OCI-LY1 (cell line): Measurements from ENCODE around the gene KANTR.

Source experiments
- H2AFZ ChIP-seq: fragments of 200-600 bp; sonication (generic), shearing (Covaris generic); 2 replicates; pipeline ENCODE4 v1.6.0; 2014; ENCODE audit warnings: antibody characterized with exemption, mild to moderate bottlenecking, low read length
- H3F3A ChIP-seq: fragments of 200-600 bp; sonication (generic), shearing (Covaris generic); 2 replicates; pipeline ENCODE4 v1.6.0; 2014; ENCODE audit warnings: mild to moderate bottlenecking, antibody characterized with exemption, low read length, moderate library complexity; ENCODE audit not compliant: insufficient read depth
- H3K27ac ChIP-seq: fragments of 200-600 bp; sonication (generic); 2 replicates; pipeline ENCODE4 v1.5.1; 2014; ENCODE audit warnings: low read length, mixed run types, mild to moderate bottlenecking, low read depth; ENCODE audit not compliant: poor library complexity, severe bottlenecking
- H3K27me3 ChIP-seq: fragments of 200-600 bp; sonication (generic); 2 replicates; pipeline ENCODE4 v1.6.0; 2014; ENCODE audit warnings: antibody characterized with exemption, mild to moderate bottlenecking, low read length, moderate library complexity; ENCODE audit not compliant: insufficient read depth
- H3K36me3 ChIP-seq: fragments of 200-600 bp; sonication (generic); 2 replicates; pipeline ENCODE4 v1.6.1; 2014; ENCODE audit warnings: mild to moderate bottlenecking, antibody characterized with exemption, low read length, moderate library complexity, mixed read lengths; ENCODE audit not compliant: insufficient read depth
- H3K4me1 ChIP-seq: fragments of 200-600 bp; sonication (generic); 2 replicates; pipeline ENCODE4 v1.5.1; 2014; ENCODE audit warnings: mild to moderate bottlenecking, low read length, moderate library complexity; ENCODE audit not compliant: insufficient read depth, severe bottlenecking
- H3K4me2 ChIP-seq: fragments of 200-600 bp; sonication (generic), shearing (Covaris generic); 2 replicates; pipeline ENCODE4 v1.6.1; 2014; ENCODE audit warnings: low read length
- H3K4me3 ChIP-seq: fragments of 200-600 bp; sonication (generic); 2 replicates; pipeline ENCODE4 v1.5.1; 2014; ENCODE audit warnings: low read length, low read depth, mild to moderate bottlenecking, mixed read lengths; ENCODE audit not compliant: poor library complexity, severe bottlenecking
- H3K79me2 ChIP-seq: fragments of 200-600 bp; shearing (Covaris generic); 2 replicates; pipeline ENCODE4 v1.6.1; 2016; ENCODE audit warnings: mixed run types, low read length, mixed read lengths; ENCODE audit not compliant: insufficient read depth
- H3K9ac ChIP-seq: fragments of 200-600 bp; sonication (generic), shearing (Covaris generic); 2 replicates; pipeline ENCODE4 v1.6.1; 2014; ENCODE audit warnings: mild to moderate bottlenecking, low read length, mixed read lengths
- H3K9me2 ChIP-seq: fragments of 200-600 bp; sonication (generic), shearing (Covaris generic); 2 replicates; pipeline ENCODE4 v1.6.1; 2014; ENCODE audit warnings: low read depth, mild to moderate bottlenecking, low read length, mixed read lengths
- H3K9me3 ChIP-seq: fragments of 200-600 bp; shearing (Covaris generic); 2 replicates; pipeline ENCODE4 v1.6.1; 2014; ENCODE audit warnings: low read length, mixed read lengths
- H4K20me1 ChIP-seq: fragments of 200-600 bp; sonication (generic), shearing (Covaris generic); 2 replicates; pipeline ENCODE4 v1.6.0; 2016; ENCODE audit warnings: mild to moderate bottlenecking, low read length; ENCODE audit not compliant: insufficient read depth
- CTCF ChIP-seq: fragments of 200-600 bp; sonication (generic), shearing (Covaris generic); IDR thresholded peaks from 2 replicates; pipeline ENCODE4 v1.5.1; 2017; ENCODE audit warnings: mild to moderate bottlenecking, antibody characterized with exemption, low read length, moderate library complexity, mixed read lengths
- EZH2 ChIP-seq: fragments of 200-600 bp; sonication (generic), shearing (Covaris generic); IDR thresholded peaks from 2 replicates; pipeline ENCODE4 v1.8.0; 2017; ENCODE audit warnings: borderline replicate concordance, mixed run types, mild to moderate bottlenecking, antibody characterized with exemption, low read length, moderate library complexity, mixed read lengths

KANTR gene

GRCh38 chrX:53071064-53071463 lies 22.9 kb upstream of the KANTR start:
- Histone ChIP-seq H3K36me3 (no peaks in the 10 kb centered on the region), H3K27ac (peak overlapping the region; percentile 100), H3K9ac (peak overlapping the region; percentile 82; the same call in 1 of the 2 replicates), H3K4me3 (peak overlapping the region; percentile 52), H3K4me1 (peaks cover 27% of the 10 kb centered on the region), H3K9me2 (no peaks in the 10 kb centered on the region), H3F3A (peaks cover 7% of the 10 kb centered on the region; the same call in 1 of the 2 replicates), H3K27me3 (no peaks in the 10 kb centered on the region), H4K20me1 (no peaks in the 10 kb centered on the region), H2AFZ (no peak overlapping the region), H3K9me3 (no peaks in the 10 kb centered on the region), H3K4me2 (peak overlapping the region; percentile 58), H3K79me2 (no peaks in the 10 kb centered on the region)
- no peak for TF ChIP-seq EZH2
- TF ChIP-seq CTCF, result no peak

GRCh38 chrX:53071604-53072417 lies 22.1 kb upstream of the KANTR start:
- Histone ChIP-seq H3F3A (peaks cover 7% of the 10 kb centered on the region; the same call in 1 of the 2 replicates), H3K4me2 (peak overlapping the region; percentile 58), H3K36me3 (no peaks in the 10 kb centered on the region), H2AFZ (peak overlapping the region; percentile 80; the same call in 1 of the 2 replicates), H3K9me2 (no peaks in the 10 kb centered on the region), H3K9me3 (no peaks in the 10 kb centered on the region), H4K20me1 (no peaks in the 10 kb centered on the region), H3K27me3 (no peaks in the 10 kb centered on the region), H3K4me1 (peaks cover 27% of the 10 kb centered on the region), H3K27ac (peak overlapping the region; percentile 100), H3K4me3 (peak overlapping the region; percentile 52), H3K9ac (peak overlapping the region; percentile 82), H3K79me2 (no peaks in the 10 kb centered on the region)
- TF ChIP-seq EZH2 (no peak), CTCF (peak; percentile 65)

GRCh38 chrX:53072418-53073114 lies 21.4 kb upstream of the KANTR start:
- Histone ChIP-seq H3K36me3 (no peaks in the 10 kb centered on the region), H3F3A (peaks cover 7% of the 10 kb centered on the region; the same call in 1 of the 2 replicates), H3K27ac (peak overlapping the region; percentile 100), H3K9ac (peak overlapping the region; percentile 82), H2AFZ (peak overlapping the region; percentile 80), H3K79me2 (no peaks in the 10 kb centered on the region), H3K4me2 (peak overlapping the region; percentile 58), H3K4me1 (peaks cover 30% of the 10 kb centered on the region), H4K20me1 (no peaks in the 10 kb centered on the region), H3K4me3 (peak overlapping the region; percentile 52), H3K9me2 (no peaks in the 10 kb centered on the region), H3K27me3 (no peaks in the 10 kb centered on the region), H3K9me3 (no peaks in the 10 kb centered on the region)
- TF ChIP-seq CTCF (no peak), EZH2 (no peak)
